ENCODE results near the gene THRB. TPM values are rescaled to one million over a fixed set of nuclear protein-coding genes. Genes with fewer than 3 reads are reported as not detected.
A peak's percentile ranks its signal among the peaks of the same experiment; 100 is the strongest.

The THRB gene
- total and polyA plus RNA-seq, 5 experiments from 2014 or later, result not detected

DNA sequence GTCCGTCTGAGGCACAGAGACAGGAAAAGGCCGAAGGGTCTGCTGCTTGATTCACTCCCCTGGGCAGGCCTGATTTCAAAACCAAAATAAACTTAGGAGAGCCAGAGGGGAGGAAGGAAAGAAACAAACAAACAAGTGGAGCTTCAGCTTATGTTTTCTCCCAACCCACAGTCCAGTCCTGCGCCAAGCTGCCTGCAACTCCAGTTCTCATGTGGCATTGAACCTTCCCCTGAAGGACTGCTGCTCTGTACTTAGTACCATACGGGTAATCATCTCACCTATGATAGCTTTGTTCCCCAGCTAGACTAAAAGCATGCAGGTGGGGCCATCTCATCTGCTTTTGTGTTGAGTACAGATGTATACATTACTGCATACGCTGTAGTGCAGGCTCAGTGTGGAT lies 236.4 kb downstream of the THRB start:
- H3K9me3 Mint-ChIP-seq, result no peaks in the 10 kb centered on the region
- POLR2A ChIA-PET, result no interaction called here
- H3K36me3 Mint-ChIP-seq, result no peaks in the 10 kb centered on the region
- DNase-seq, result no peak
- peaks cover 0 to under 1% (median 0%) of the 10 kb centered on the region in 5 donors for H3K27me3 Mint-ChIP-seq
- H3K4me1 Mint-ChIP-seq, result no peaks in the 10 kb centered on the region
- H3K4me3 Mint-ChIP-seq, result no peak overlapping the region
- no peak overlapping the region for H3K27ac Mint-ChIP-seq
- ATAC-seq, result no peak

DNA sequence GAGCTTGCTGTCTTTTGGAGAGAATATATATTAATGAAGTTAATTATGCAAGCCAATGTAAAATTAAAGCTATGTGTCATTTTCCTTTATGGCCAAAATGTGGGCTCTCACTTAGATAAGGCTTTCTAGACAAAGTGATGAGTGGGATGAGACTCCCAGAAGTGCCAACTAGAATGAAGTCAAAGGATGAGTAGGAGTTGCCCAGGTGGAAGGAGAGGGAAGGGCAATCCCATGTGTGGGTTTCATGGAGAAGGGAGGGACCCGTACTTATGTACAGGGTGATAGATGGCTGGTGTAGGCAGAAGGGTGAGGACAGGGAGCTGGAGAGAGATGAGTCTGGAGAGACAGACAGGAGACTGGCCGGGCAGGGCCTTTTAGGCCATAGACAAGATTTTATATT lies 239.2 kb downstream of the THRB start:
- Mint-ChIP-seq H3K4me1 (no peaks in the 10 kb centered on the region), H3K4me3 (no peak overlapping the region), H3K9me3 (no peaks in the 10 kb centered on the region), H3K36me3 (no peaks in the 10 kb centered on the region), H3K27ac (no peak overlapping the region), H3K27me3 (peaks cover 0 to 6% (median 1%) of the 10 kb centered on the region in 5 donors)
- no peak for ATAC-seq
- POLR2A ChIA-PET, result no interaction called here
- no peak for DNase-seq

DNA sequence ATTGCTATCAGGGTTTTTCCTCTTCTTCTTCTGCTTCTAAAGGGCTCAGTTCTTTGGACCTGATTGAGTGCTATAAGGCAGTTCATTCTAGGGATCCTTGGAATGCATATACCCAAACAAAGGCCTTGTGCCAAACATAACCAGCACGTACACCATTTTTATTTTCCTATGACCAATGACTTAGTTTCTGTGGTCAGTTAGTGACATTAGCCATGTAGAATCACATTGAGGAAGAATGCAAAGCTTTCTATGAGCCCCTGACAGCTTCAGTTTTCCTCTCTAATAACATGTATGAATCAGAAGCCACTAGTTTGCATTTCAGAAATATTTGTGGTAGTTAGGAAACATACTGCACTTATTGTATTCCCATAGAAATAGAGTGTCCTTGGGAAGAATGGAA lies 240.0 kb downstream of the THRB start:
- no peak overlapping the region for H3K4me3 Mint-ChIP-seq
- no peaks in the 10 kb centered on the region for H3K4me1 Mint-ChIP-seq
- peaks cover 0 to 6% (median 1%) of the 10 kb centered on the region in 5 donors for H3K27me3 Mint-ChIP-seq
- H3K36me3 Mint-ChIP-seq, result no peaks in the 10 kb centered on the region
- no peaks in the 10 kb centered on the region for H3K9me3 Mint-ChIP-seq
- no peak for ATAC-seq
- POLR2A ChIA-PET, result no interaction called here
- H3K27ac Mint-ChIP-seq, result no peak overlapping the region
- DNase-seq, result no peak

DNA sequence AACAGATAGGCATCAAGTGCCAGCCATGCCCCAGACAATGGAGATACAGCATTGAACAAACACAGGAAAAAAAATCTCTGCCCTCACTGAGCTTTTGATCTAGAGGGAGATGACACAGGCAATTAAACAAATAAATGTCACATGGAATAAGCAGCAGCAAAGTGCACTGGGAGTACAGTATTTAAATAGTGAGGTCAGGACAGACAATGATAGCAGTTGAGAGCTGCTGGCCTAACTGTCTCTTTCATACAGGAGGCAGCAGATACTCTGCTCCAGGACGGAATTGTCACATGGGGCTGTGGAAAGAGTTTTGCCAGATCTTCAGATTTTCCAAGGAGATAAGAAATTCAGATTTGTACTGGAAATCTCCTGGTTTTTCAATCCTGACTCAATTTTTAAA lies 241.3 kb downstream of the THRB start:
- POLR2A ChIA-PET, result no interaction called here
- H3K4me3 Mint-ChIP-seq, result no peak overlapping the region
- H3K27me3 Mint-ChIP-seq, result peaks cover 0 to 11% (median 3%) of the 10 kb centered on the region in 5 donors
- ATAC-seq, result no peak
- H3K4me1 Mint-ChIP-seq, result no peaks in the 10 kb centered on the region
- DNase-seq, result no peak
- H3K9me3 Mint-ChIP-seq, result no peaks in the 10 kb centered on the region
- H3K36me3 Mint-ChIP-seq, result no peaks in the 10 kb centered on the region
- H3K27ac Mint-ChIP-seq, result no peak overlapping the region

DNA sequence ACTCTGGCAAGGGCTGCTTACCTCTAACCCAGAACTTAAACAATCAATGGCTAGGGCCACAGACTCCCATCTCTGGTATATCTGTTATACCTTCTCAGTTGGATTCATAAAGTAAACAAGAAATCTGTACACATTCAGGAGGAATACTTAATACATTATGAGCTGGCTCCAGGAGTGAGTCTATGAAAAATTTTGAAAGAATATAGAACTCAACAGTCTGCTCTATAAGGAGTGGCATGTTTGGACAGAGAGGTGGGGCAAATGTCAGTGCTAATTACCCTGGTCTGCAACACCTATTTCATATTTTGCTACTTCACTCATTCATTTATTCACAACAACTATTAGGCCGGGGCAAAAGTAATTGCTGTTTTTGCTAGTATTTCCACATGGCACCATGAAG lies 245.1 kb downstream of the THRB start:
- ATAC-seq, result no peak
- no peak overlapping the region for H3K27ac Mint-ChIP-seq
- no peak for DNase-seq
- H3K9me3 Mint-ChIP-seq, result no peaks in the 10 kb centered on the region
- H3K36me3 Mint-ChIP-seq, result no peaks in the 10 kb centered on the region
- H3K4me3 Mint-ChIP-seq, result no peak overlapping the region
- H3K4me1 Mint-ChIP-seq, result no peaks in the 10 kb centered on the region
- peaks cover 0 to 11% (median 3%) of the 10 kb centered on the region in 5 donors for H3K27me3 Mint-ChIP-seq
- POLR2A ChIA-PET, result no interaction called here

DNA sequence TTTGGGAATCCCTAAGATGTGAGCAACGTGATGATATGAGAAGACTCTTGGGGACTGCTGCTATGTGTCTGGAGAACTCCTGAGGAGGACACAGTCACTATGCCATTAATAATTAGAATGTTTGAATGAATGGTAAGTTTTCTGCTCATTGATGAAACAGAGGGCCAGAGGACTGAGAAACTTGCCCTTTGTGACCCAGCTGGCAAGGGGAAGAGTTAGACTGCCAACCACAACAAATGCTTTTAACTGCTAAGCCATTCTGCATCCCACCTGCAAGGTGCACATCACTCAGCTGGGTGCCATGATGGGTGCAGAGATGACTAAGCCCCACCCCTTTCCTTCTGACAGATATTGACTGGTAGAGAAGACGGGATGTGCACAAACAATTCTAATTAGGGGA lies 249.6 kb downstream of the THRB start:
- H3K9me3 Mint-ChIP-seq, result no peaks in the 10 kb centered on the region
- POLR2A ChIA-PET, result no interaction called here
- H3K27me3 Mint-ChIP-seq, result peaks cover 0 to 11% (median 3%) of the 10 kb centered on the region in 5 donors
- ATAC-seq (no peak), DNase-seq (no peak)
- no peaks in the 10 kb centered on the region for H3K36me3 Mint-ChIP-seq
- H3K4me1 Mint-ChIP-seq, result no peaks in the 10 kb centered on the region
- no peak overlapping the region for H3K27ac Mint-ChIP-seq
- no peak overlapping the region for H3K4me3 Mint-ChIP-seq

DNA sequence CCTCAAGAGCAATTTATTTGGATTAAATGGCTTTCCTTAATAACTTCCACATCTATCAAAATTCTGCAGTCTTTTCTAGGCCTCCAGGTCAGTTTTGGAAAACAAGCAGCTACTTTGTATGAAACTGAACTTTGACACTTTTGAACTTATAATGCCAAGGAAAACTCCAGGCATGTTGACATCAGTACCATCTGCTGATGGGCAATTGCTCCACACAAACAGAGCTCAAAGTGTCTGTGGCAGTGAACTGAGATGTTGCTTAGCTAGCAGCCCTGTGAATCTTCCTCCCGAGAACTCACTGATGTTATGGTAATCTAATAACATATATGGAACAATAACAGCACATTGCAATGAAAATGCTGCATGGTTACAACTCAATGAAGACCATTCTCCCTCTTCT lies 250.2 kb downstream of the THRB start:
- H3K27ac Mint-ChIP-seq, result no peak overlapping the region
- H3K27me3 Mint-ChIP-seq, result peaks cover 0 to 11% (median 3%) of the 10 kb centered on the region in 5 donors
- H3K36me3 Mint-ChIP-seq, result no peaks in the 10 kb centered on the region
- no peak for DNase-seq
- no peaks in the 10 kb centered on the region for H3K4me1 Mint-ChIP-seq
- POLR2A ChIA-PET, result no interaction called here
- H3K9me3 Mint-ChIP-seq, result no peaks in the 10 kb centered on the region
- H3K4me3 Mint-ChIP-seq, result no peak overlapping the region
- no peak for ATAC-seq

DNA sequence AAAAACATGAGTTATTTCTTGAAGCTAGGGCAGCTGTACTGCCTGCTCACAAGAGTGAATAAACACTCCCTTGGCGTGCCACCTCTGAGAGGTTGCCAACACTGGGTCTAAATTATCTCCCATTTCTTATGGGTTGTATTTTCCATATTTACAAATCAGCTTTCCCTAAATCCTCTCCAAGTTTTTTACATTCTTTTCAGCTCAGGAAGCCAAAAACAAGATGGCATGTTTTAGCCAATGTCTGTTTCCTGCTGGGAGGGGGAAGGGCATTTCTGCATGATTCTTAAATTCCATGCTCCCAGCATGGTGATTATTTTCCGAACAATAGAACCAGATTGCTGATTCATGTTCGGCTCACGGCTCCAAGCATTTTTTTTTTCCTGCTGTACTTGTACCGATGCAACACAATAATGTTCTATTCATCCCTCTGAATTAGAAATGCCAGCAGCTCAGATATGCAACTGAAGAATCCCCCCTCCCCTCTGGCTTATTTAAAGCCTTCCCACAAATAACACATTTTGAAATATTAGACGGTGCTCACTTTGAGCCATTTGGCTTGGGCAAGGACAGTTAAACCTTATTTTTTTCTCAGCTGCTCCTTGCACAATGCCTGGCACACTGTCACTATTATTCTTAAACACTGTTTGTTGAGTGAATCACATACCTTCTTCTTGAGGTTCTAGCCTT lies 252.5 kb downstream of the THRB start:
- DNase-seq, result no peak
- H3K27ac Mint-ChIP-seq, result no peak overlapping the region
- no peaks in the 10 kb centered on the region for H3K4me1 Mint-ChIP-seq
- H3K9me3 Mint-ChIP-seq, result no peaks in the 10 kb centered on the region
- H3K27me3 Mint-ChIP-seq, result peaks cover 0 to 8% (median 2%) of the 10 kb centered on the region in 5 donors
- no peak for ATAC-seq
- POLR2A ChIA-PET, result no interaction called here
- H3K4me3 Mint-ChIP-seq, result no peak overlapping the region
- H3K36me3 Mint-ChIP-seq, result no peaks in the 10 kb centered on the region

DNA sequence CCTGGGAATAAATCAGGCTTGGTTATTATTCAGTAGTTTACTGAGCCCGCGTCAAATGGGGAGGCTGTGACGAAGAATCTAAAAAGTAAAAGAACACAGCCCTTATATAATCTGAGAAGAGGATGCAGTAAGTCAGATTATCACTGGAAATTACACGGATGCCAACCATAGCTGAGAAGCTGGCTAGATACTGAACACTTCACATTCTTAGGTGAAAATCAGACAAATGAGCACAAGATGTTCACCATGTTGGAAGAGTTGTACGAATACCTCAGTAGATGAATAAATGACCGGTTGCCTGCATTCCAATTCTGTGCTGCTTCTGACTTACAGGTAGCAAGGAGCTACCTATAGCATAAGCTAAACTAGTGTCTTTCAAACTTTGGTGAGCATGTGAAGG lies 254.3 kb downstream of the THRB start:
- Mint-ChIP-seq H3K36me3 (no peaks in the 10 kb centered on the region), H3K4me3 (no peak overlapping the region), H3K27ac (no peak overlapping the region), H3K27me3 (peaks cover 0 to 9% (median 2%) of the 10 kb centered on the region in 5 donors), H3K4me1 (no peaks in the 10 kb centered on the region), H3K9me3 (no peaks in the 10 kb centered on the region)
- ATAC-seq (no peak), DNase-seq (no peak)
- POLR2A ChIA-PET, result no interaction called here

DNA sequence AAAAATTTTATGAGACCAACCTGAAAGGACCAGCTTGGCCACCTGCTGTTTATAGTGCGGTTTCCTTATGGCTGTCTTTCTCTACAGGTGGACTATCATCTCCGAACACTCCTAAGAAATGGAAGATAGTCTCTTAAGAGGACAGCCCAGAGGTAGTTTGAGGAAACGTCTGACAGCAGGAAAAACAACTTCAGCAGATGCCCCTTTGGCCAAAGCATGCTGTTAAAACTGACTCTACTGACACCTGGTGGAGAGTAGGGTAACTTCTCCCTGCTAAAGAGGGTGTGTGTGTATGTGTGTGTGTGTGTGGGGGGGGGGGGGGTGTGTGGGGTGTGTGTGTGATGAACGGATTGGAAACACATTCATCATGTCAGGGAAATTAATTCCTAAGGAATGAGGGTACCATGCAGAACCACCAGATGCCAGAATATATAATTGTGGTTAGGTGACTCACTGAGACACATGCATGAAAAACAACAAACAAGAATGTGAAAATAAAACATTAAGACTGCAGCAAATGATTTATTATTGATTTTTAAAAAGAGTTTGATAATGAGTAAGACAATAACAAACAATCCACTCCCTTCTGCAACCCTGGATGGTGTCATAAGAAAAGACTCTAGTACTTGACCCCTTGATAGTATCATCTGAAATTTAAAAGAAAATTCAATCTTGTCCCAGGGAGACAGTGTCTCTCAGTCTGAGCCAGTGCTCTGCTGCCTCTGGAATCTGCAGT lies 256.5 kb downstream of the THRB start:
- no peaks in the 10 kb centered on the region for H3K9me3 Mint-ChIP-seq

DNA sequence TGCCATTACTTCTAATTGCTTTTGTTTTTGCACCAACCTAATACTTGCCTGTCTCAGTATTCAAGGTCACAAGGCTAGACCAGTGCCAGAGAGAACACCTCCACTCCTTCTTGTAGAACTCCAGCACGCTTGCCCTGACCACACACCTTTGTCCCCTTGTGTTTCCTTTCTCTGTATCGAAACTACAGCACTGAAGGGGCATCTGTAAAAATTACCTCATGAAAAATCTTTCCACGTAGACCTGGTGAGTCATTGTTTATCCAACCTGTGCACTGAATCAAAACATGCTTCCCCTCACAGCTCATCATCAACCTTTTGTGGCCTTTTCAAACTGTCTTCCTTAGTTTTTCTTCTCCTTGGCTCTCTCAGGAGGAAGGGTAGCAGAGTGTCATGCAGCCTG lies 259.5 kb downstream of the THRB start:
- DNase-seq (no peak), ATAC-seq (no peak)
- POLR2A ChIA-PET, result no interaction called here
- no peaks in the 10 kb centered on the region for H3K4me1 Mint-ChIP-seq
- no peak overlapping the region for H3K4me3 Mint-ChIP-seq
- H3K27ac Mint-ChIP-seq, result no peak overlapping the region
- H3K36me3 Mint-ChIP-seq, result no peaks in the 10 kb centered on the region
- H3K9me3 Mint-ChIP-seq, result no peaks in the 10 kb centered on the region
- H3K27me3 Mint-ChIP-seq, result peaks cover 0 to 11% (median 2%) of the 10 kb centered on the region in 5 donors

More for the DNA sequence above, 256.5 kb downstream of the THRB start:
- Mint-ChIP-seq H3K4me3 (no peak overlapping the region), H3K4me1 (no peaks in the 10 kb centered on the region), H3K27ac (no peak overlapping the region), H3K36me3 (no peaks in the 10 kb centered on the region), H3K27me3 (peaks cover 0 to 12% (median 2%) of the 10 kb centered on the region in 5 donors)
- ATAC-seq (peak in 1 of 2 donors; percentile 51), DNase-seq (peak in 8 of 10 donors; percentile 0 to 49 (median 20))
- POLR2A ChIA-PET, result interaction anchor here (0.7 kb wide), 1 partner anchor 10 kb away, joined by 4 read pairs; no protein-coding TSS in a partner anchor

DNA sequence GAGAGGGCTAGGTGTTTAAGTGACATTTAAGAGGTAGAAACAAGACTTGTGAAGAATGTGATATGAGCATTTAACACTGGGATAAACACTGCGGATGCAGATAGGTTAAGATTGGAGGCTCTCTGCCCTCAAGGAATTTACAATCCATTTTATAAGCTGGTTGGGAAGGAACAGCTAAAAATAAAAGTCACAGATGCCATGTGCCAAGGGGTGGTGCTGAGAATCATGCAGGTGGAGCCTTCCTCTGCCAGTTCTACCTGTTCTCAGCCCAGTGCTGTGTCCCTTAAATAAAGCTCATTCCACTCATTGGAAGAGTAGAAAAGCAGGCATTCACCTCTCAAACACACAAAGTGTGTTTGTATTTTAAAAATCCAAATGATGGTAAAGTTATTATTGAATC lies 261.9 kb downstream of the THRB start:
- POLR2A ChIA-PET, result no interaction called here
- DNase-seq, result no peak
- Mint-ChIP-seq H3K9me3 (no peaks in the 10 kb centered on the region), H3K4me3 (no peak overlapping the region), H3K4me1 (no peaks in the 10 kb centered on the region), H3K27me3 (peaks cover 0 to 11% (median 2%) of the 10 kb centered on the region in 5 donors), H3K27ac (no peak overlapping the region), H3K36me3 (no peaks in the 10 kb centered on the region)
- no peak for ATAC-seq

DNA sequence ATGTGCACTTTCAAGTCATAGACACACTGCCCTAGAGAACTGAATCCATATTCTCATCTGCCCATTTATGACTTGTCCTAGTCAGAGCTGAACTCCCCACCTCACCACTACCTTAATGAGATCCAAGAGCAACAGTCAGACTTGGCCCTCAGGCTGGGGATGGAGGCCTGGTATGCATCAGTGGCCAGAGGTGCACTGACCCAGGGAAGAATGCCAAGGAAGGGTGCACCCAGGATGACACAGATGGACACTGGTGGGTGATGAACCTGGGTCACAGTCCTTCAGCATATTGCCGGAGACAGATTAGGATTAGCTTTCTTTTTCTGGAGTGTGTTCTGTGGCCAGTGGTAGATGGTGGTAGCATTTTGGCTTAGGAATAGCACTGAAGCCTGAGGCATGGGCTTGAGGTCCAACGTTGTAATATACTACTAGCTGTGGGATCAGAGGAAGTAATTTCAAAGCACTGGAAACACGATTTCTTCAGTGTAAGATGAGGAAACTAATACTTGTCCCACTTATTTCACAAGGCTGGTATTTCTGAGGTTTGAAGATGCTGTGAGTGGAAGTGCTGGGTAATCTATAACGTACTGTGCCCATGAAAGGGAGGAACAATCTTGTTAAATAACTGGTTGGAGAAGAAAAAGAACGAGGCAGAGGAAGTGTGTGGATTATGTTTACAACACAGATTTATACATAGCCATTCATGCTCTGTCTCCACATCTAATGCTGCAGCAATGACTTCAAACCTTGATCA lies 265.0 kb downstream of the THRB start:
- H3K4me1 Mint-ChIP-seq, result peaks cover 0 to 3% (median 0%) of the 10 kb centered on the region in 4 donors
- H3K9me3 Mint-ChIP-seq, result no peaks in the 10 kb centered on the region
- DNase-seq (no peak), ATAC-seq (no peak)
- H3K36me3 Mint-ChIP-seq, result no peaks in the 10 kb centered on the region
- H3K27me3 Mint-ChIP-seq, result peaks cover 0 to 4% (median 2%) of the 10 kb centered on the region in 5 donors
- POLR2A ChIA-PET, result no interaction called here
- H3K4me3 Mint-ChIP-seq, result no peak overlapping the region
- H3K27ac Mint-ChIP-seq, result no peak overlapping the region

All from naive thymus-derived CD8-positive, alpha-beta T cell (primary cell).